HG02678 (cell line): ENCODE data around the gene OR2T12.
"Not testable (repeated sequence)": the region's sequence is repeated elsewhere in the genome, so short reads cannot be mapped to it uniquely, and the experiment has no call there.

Source experiments
- ATAC-seq: cut with Tn5 transposase; IDR thresholded peaks from one replicate; pipeline ENCODE4 v1.9.1; 2021; ENCODE audit warnings: mild to moderate bottlenecking, moderate library complexity; ENCODE audit not compliant: unreplicated experiment

OR2T12 gene, protein sequence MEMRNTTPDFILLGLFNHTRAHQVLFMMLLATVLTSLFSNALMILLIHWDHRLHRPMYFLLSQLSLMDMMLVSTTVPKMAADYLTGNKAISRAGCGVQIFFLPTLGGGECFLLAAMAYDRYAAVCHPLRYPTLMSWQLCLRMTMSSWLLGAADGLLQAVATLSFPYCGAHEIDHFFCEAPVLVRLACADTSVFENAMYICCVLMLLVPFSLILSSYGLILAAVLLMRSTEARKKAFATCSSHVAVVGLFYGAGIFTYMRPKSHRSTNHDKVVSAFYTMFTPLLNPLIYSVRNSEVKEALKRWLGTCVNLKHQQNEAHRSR

GRCh38 chr1:248303324-248303723 lies at the start of gene OR2T12:
Gene OR2T12 (minus strand): TSS chr1:248303424. CDS start chr1:248295578, 7,846 bp downstream.
- no peak for ATAC-seq

- ATAC-seq, result no peak
Measured at GRCh38 chr1:248348475-248348874, 45.3 kb upstream of the OR2T12 start, which contains the start of gene OR14C36. Gene OR14C36 (plus strand): TSS chr1:248348775. CDS start chr1:248348775, 0 bp downstream.

GRCh38 chr1:248343451-248343850 lies 40.2 kb upstream of the OR2T12 start:
- no peak for ATAC-seq

GRCh38 chr1:248324468-248324867 lies 21.2 kb upstream of the OR2T12 start, which contains the start of gene OR2M7:
Gene OR2M7 (minus strand): TSS chr1:248324568. CDS start chr1:248324568, 0 bp downstream.
- no peak for ATAC-seq

- ATAC-seq, result no peak
Measured at GRCh38 chr1:248316796-248317195, 13.6 kb upstream of the OR2T12 start.

GRCh38 chr1:248306740-248307139 lies 3.5 kb upstream of the OR2T12 start:
- ATAC-seq, result not testable (repeated sequence)

DNA sequence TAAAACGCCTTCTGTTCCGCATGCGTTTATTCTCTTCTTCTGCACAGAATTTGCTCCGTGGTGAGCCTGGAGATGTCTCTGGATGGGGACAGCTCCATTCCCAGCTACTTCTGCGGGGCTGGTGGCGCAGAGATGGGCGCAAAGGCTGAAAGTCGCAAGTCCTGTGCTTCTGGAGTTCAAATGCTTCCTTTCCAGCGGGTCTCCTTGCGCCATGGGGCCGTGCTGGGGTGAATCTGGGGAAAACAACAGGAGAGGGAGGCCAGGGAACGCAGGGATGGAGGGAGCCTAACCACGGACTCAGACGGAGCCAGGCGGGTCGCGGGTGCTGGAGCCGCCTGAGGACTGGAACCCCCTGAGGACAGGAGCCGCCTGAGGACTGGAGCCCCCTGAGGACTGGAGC lies 2.9 kb upstream of the OR2T12 start:
- no peak for ATAC-seq

- not testable (repeated sequence) for ATAC-seq
Measured at GRCh38 chr1:248305672-248306071, 2.4 kb upstream of the OR2T12 start.

DNA sequence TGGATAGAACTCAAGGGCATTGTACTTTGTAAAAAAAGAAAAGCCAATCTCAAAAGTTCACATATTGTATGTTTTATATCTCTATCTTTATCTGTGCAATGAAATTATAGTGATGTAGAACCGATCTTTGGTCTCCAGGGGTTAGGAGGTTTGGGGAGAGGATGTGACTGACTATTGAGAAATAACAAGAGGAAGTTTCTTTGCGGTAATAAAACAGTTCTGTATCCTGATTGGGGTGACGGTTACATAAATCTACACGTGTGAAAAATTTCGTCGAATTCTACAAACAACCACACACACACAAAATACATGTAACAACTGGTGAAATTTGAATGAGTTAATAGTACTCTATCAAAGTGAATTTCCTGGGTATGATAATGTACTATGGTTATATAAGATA lies 14.8 kb downstream of the OR2T12 start:
- no peak for ATAC-seq

DNA sequence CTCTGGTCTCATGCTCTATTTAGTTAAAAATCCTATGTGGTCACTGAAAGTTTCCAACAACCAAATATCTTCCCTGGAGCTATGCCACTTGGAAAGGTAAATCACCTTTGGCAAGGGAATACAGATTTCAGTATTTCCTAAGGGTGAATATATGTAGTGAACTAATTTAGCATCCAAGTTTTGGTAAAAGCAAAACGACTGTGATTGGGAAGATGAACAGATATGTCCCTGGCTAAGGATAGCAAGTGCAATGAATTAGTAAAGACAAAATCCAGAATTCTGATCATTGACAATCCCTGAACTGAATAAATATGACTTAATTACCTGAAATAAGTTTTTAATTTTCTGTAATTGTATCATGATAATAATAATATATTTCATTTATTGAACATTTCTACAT lies 25.3 kb downstream of the OR2T12 start, which contains the start of gene OR2T33:
TSS of gene OR2T33 (minus strand) at position 101 of the 400 bp plus-strand sequence. CDS start 4,162 bp downstream, outside the sequence.
- no peak for ATAC-seq

GRCh38 chr1:248273225-248273624 lies 30.0 kb downstream of the OR2T12 start:
- not testable (repeated sequence) for ATAC-seq

DNA sequence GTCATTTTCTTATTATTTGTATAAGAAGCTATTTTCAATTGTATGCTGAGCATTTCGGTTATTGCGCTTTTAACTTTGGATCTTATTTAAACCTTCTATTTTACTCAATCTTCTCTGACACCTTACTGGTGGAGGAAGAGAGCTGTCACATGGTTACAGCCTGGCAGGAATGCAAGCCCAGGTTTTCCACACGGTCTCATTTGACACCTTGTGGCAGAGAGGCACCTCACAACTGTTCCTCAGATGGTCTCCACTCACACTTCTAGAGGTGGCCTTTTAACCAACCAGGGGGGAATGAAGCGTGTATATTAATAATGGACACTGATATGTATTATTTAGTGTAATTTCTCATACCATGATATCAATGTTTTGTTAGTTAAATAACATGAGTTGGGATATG lies 35.0 kb downstream of the OR2T12 start:
- no peak for ATAC-seq

- not testable (repeated sequence) for ATAC-seq
Measured at GRCh38 chr1:248259309-248259708, 43.9 kb downstream of the OR2T12 start.

DNA sequence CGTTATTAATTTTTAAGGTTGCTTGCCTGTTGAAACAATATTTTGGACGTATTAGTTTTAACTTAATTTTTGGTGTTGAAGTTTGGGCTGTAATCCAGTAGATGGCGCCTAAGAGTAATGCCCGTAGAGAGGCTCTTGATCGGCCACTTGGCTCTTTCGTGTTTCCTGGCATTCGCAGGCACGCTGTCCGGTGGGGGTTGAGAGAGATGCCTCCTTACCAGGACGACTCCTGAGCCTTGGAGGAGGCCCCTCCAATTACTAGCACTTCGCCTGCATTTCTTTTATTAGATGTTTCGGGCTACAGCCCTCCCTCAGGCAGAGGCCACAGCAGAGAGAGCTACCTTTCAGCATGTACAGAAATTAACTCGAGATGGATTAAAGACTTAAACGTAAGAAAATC lies 60.0 kb downstream of the OR2T12 start:
- peak; percentile 92 for ATAC-seq
